Activated CD4-positive, alpha-beta T cell treated with anti-CD3 and anti-CD28 coated beads for 36 hours (primary cell): ENCODE measurements around the gene SF3B6. TPM values are rescaled to one million over a fixed set of nuclear protein-coding genes. Genes with fewer than 3 reads are reported as not detected.
A peak's percentile ranks its signal among the peaks of the same experiment; 100 is the strongest.
"Not testable (repeated sequence)": the region's sequence is repeated elsewhere in the genome, so short reads cannot be mapped to it uniquely, and the experiment has no call there.

ENCODE experiments used
- ATAC-seq: fragments of 200-7000 bp; cut with Tn5 transposase; one replicate; pipeline ENCODE4 v1.10.0; 2021; ENCODE audit warnings: mild to moderate bottlenecking, moderate library complexity
- CTCF ChIA-PET: fragments of 350-600 bp; sonication (Branson Sonifier 250); formaldehyde crosslinking; loops from one replicate; lab custom pipeline; 2021; ENCODE audit warnings: antibody characterized with exemption; lab: Charles Lee
- POLR2A ChIA-PET: fragments of 350-600 bp; sonication (Branson Sonifier 250); formaldehyde crosslinking; loops from one replicate; lab custom pipeline; 2021; ENCODE audit warnings: antibody characterized with exemption, inconsistent platforms; lab: Charles Lee
- DNase-seq: peaks from one replicate; pipeline ENCODE4 v3.0.0-alpha.2; 2020
- H3K27ac Mint-ChIP-seq: one replicate; pipeline ENCODE4 v1.8.0; 2021; ENCODE audit warnings: mixed read lengths
- H3K27me3 Mint-ChIP-seq: one replicate; pipeline ENCODE4 v1.8.0; 2021; ENCODE audit warnings: mixed read lengths
- H3K36me3 Mint-ChIP-seq: one replicate; pipeline ENCODE4 v1.8.0; 2021; ENCODE audit warnings: low read depth, mixed read lengths
- H3K4me1 Mint-ChIP-seq: one replicate; pipeline ENCODE4 v1.8.0; 2021; ENCODE audit warnings: mixed read lengths
- H3K4me3 Mint-ChIP-seq: one replicate; pipeline ENCODE4 v1.8.0; 2021; ENCODE audit warnings: mild to moderate bottlenecking, moderate library complexity, mixed read lengths
- H3K9me3 Mint-ChIP-seq: one replicate; pipeline ENCODE4 v1.8.0; 2021; ENCODE audit warnings: low read depth, mixed read lengths
- intact Hi-C, 2 experiments: fragments of 100-400 bp; cut with DNase I in 1 of 2; cut with micrococcal nuclease in 1 of 2; formaldehyde crosslinking; loops; one replicate each; pipeline versions ENCODE4 v1.14.2 to v1.15.1; 2022 to 2024; cut with DNase I, micrococcal nuclease
- total RNA-seq, 2 experiments: library from RNA; stranded (reverse); gene quantifications; one replicate each; pipeline ENCODE4 v1.2.3, GENCODE V29; 2021

Gene SF3B6
- total RNA-seq, 2 experiments from 2014 or later: 128 to 143 TPM

GRCh38 chr2:24045511-24046508 lies 30.3 kb downstream of the SF3B6 start:
- intact Hi-C loops: loop anchor here (2.0 to 5.0 kb wide), 3 partner anchors 39 to 445 kb away; partner anchors contain the start of genes NCOA1 (in 1 of the 2), TP53I3 (in 1 of the 2) and UBXN2A (in 1 of the 2)
- ChIA-PET CTCF (interaction anchor here (0.6 to 2.1 kb wide), 2 partner anchors 119 to 683 kb away, joined by 3 to 12 read pairs; partner anchors contain the start of gene ATAD2B), POLR2A (interaction anchor here (1.0 kb wide), 1 partner anchor 119 kb away, joined by 3 read pairs; the partner anchor contains the start of gene ATAD2B)
- Mint-ChIP-seq H3K4me1 (peaks cover 25% of the 10 kb centered on the region), H3K36me3 (peaks cover 1% of the 10 kb centered on the region), H3K27ac (peak overlapping the region; percentile 31), H3K4me3 (peak overlapping the region; percentile 88), H3K9me3 (no peaks in the 10 kb centered on the region), H3K27me3 (peaks cover 5% of the 10 kb centered on the region)
- ATAC-seq (no peak), DNase-seq (no peak)

DNA sequence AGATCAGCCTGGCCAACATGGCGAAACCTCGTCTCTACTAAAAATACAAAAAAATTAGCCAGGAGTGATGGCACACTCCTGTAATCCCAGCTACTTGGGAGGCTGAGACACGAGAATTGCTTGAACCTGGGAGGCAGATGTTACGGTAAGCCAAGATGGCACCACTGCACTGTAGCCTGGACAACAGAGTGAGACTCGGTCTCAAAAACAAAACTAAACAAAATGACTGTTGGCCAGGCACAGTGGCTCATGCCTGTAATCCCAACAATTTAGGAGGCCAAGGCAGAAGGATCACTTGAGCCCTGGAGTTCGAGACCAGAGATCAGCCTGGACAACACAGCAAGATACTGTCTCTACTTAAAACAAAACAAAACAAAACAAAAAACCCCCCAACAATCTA lies 33.0 kb downstream of the SF3B6 start:
- DNase-seq, H3K9me3 Mint-ChIP-seq, POLR2A ChIA-PET, ATAC-seq, intact Hi-C loops, H3K27ac Mint-ChIP-seq, H3K4me3 Mint-ChIP-seq, H3K27me3 Mint-ChIP-seq: not testable (repeated sequence)
- CTCF ChIA-PET: interaction anchor here (0.6 kb wide), 1 partner anchor 294 kb away, joined by 4 read pairs; no protein-coding TSS in a partner anchor
- peaks cover 22% of the 10 kb centered on the region for H3K4me1 Mint-ChIP-seq
- H3K36me3 Mint-ChIP-seq: peaks cover 14% of the 10 kb centered on the region

DNA sequence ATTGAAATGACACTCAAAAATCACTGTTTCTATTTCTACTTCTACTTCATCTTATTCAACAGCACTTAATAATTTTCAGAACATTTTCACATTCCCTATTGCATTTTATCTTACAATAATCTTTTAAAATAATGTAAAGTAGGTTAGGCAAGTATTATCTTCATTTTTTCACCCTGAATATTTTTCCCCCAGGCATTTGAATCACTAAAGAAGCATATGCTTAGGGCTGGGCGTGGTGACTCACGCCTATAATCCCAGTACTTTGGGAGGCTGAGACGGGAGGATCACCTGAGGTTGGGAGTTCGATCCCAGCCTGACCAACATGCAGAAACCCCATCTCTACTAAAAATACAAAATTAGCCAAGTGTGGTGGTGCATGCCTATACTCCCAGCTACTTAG lies 35.6 kb downstream of the SF3B6 start:
- ATAC-seq (no peak), DNase-seq (no peak)
- no peaks in the 10 kb centered on the region for H3K27me3 Mint-ChIP-seq
- ChIA-PET CTCF (no interaction called here), POLR2A (no interaction called here)
- peaks cover 27% of the 10 kb centered on the region for H3K36me3 Mint-ChIP-seq
- H3K27ac Mint-ChIP-seq: no peak overlapping the region
- intact Hi-C loops: no loop called here
- no peaks in the 10 kb centered on the region for H3K9me3 Mint-ChIP-seq
- peaks cover 20% of the 10 kb centered on the region for H3K4me1 Mint-ChIP-seq
- H3K4me3 Mint-ChIP-seq: no peak overlapping the region

DNA sequence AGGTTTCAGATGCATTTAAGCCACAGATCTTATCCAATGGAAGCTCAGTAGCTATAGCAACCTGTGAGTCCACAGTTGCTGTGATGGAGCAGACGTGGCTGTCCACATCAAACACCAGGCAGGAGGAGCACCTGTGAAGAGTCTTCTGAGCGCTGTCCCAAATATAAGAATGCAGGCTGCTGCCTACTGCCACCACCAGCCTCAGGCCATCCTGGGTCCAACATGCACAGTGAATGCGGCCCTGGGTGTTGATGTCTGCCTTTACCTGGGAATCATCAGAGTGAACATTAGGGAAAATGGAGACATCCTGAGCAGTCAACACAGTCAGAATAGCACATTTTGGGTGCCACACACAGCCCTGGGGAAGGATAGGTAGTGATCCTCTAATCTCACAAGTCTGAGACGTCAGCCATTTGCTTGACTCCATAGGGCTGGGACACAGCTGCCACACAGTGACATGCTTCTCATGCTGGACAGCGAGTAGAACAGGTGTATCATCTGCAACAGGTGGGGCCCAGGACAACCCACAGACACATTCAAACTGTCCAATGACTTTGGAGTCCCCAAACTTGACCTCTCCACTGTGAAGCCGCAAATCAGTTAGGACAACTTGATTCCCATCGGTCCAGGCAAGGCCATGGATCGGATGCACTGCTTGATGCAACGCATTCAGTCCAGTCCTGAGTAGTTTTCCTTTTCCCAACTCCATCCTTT lies 37.2 kb downstream of the SF3B6 start:
- POLR2A ChIA-PET: no interaction called here
- DNase-seq (no peak), ATAC-seq (no peak)
- Mint-ChIP-seq H3K9me3 (no peaks in the 10 kb centered on the region), H3K27me3 (no peaks in the 10 kb centered on the region), H3K27ac (no peak overlapping the region), H3K36me3 (peaks cover 29% of the 10 kb centered on the region), H3K4me3 (no peak overlapping the region), H3K4me1 (peaks cover 15% of the 10 kb centered on the region)
- CTCF ChIA-PET: no interaction called here
- intact Hi-C loops: no loop called here

GRCh38 chr2:24026233-24026632 lies 49.9 kb downstream of the SF3B6 start:
- Mint-ChIP-seq H3K9me3 (no peaks in the 10 kb centered on the region), H3K36me3 (peaks cover 29% of the 10 kb centered on the region), H3K27ac (no peak overlapping the region), H3K4me1 (no peaks in the 10 kb centered on the region), H3K4me3 (no peak overlapping the region), H3K27me3 (no peaks in the 10 kb centered on the region)
- DNase-seq (no peak), ATAC-seq (no peak)
- ChIA-PET CTCF (interaction anchor here (0.5 to 1.3 kb wide), 2 partner anchors 54 to 57 kb away, joined by 3 read pairs; no protein-coding TSS in a partner anchor), POLR2A (no interaction called here)
- intact Hi-C loops: no loop called here

DNA sequence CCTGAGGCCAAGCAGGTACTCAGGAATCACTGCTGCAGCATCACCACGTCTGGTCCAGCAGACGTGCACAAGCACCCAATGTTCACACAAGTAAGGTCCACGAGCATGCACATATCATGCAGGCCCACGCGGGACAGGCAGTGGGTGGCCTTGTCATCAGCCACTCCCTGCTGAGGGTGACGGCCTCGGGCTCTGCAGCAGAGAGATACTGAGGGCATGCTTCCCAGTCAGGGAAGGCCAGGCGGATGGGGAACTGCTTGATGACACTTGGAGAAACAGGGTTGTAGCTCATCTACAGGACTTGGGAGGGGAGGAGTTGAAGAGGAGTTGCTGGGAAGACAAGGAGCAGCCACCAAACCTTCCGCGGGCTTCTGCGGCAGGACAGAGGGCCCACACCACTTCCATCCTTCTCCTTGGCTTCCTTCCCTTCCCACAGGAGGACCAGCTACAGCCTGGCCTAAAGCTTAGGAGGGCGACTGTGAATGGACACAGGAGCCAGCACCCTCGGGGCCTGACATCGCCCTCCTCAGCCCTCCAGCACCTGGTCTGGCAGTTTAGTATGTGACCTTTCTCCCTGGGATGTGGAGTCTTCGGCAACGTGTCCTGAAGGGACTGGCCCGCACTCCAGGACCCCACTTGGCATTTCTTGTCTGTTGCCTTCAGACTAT lies 51.0 kb downstream of the SF3B6 start:
- DNase-seq: no peak
- no peaks in the 10 kb centered on the region for H3K4me1 Mint-ChIP-seq
- no peak overlapping the region for H3K27ac Mint-ChIP-seq
- H3K27me3 Mint-ChIP-seq: no peaks in the 10 kb centered on the region
- ChIA-PET CTCF (interaction anchor here (0.7 to 1.3 kb wide), 2 partner anchors 58 to 146 kb away, joined by 3 read pairs; no protein-coding TSS in a partner anchor), POLR2A (interaction anchor here (0.6 kb wide), 1 partner anchor 22 kb away, joined by 4 read pairs; no protein-coding TSS in a partner anchor)
- intact Hi-C loops: no loop called here
- no peaks in the 10 kb centered on the region for H3K9me3 Mint-ChIP-seq
- peaks cover 24% of the 10 kb centered on the region for H3K36me3 Mint-ChIP-seq
- no peak overlapping the region for H3K4me3 Mint-ChIP-seq
- ATAC-seq: no peak

GRCh38 chr2:24024018-24024417 lies 52.1 kb downstream of the SF3B6 start:
- ATAC-seq (no peak), DNase-seq (no peak)
- H3K27me3 Mint-ChIP-seq: no peaks in the 10 kb centered on the region
- no peak overlapping the region for H3K27ac Mint-ChIP-seq
- no peaks in the 10 kb centered on the region for H3K9me3 Mint-ChIP-seq
- no peak overlapping the region for H3K4me3 Mint-ChIP-seq
- no peaks in the 10 kb centered on the region for H3K4me1 Mint-ChIP-seq
- intact Hi-C loops: no loop called here
- CTCF ChIA-PET: no interaction called here
- peaks cover 13% of the 10 kb centered on the region for H3K36me3 Mint-ChIP-seq
- POLR2A ChIA-PET: no interaction called here

GRCh38 chr2:24022975-24023575 lies 53.1 kb downstream of the SF3B6 start:
- H3K9me3 Mint-ChIP-seq: no peaks in the 10 kb centered on the region
- H3K36me3 Mint-ChIP-seq: peaks cover 9% of the 10 kb centered on the region
- no peaks in the 10 kb centered on the region for H3K27me3 Mint-ChIP-seq
- H3K4me3 Mint-ChIP-seq: no peak overlapping the region
- no peak overlapping the region for H3K27ac Mint-ChIP-seq
- ChIA-PET CTCF (no interaction called here), POLR2A (no interaction called here)
- DNase-seq: no peak
- ATAC-seq: no peak
- no peaks in the 10 kb centered on the region for H3K4me1 Mint-ChIP-seq
- intact Hi-C loops: no loop called here

GRCh38 chr2:24022324-24022974 lies 53.7 kb downstream of the SF3B6 start:
- intact Hi-C loops: no loop called here
- Mint-ChIP-seq H3K4me3 (no peak overlapping the region), H3K27me3 (no peaks in the 10 kb centered on the region), H3K9me3 (no peaks in the 10 kb centered on the region), H3K36me3 (peaks cover 9% of the 10 kb centered on the region), H3K27ac (no peak overlapping the region), H3K4me1 (no peaks in the 10 kb centered on the region)
- ChIA-PET POLR2A (no interaction called here), CTCF (interaction anchor here (0.6 to 0.7 kb wide), 2 partner anchors 580 to 982 kb away, joined by 3 to 4 read pairs; no protein-coding TSS in a partner anchor)
- DNase-seq: no peak
- ATAC-seq: no peak
